GM13977 (cell line): ENCODE measurements around the gene NCKIPSD.

Experiments
- DNase-seq: peaks from one replicate; pipeline ENCODE4 v3.0.0; 2012; ENCODE audit warnings: low spot score
- in situ Hi-C: fragments of 300-500 bp; cut with MboI; formaldehyde crosslinking; loops from one replicate; pipeline ENCODE4 v1.12.0; 2022; ENCODE audit warnings: low sequenced_read_pairs, low pct_unique_long_range_greater_than_20kb, mixed read lengths, inconsistent platforms; ENCODE audit not compliant: unreplicated experiment
- TF ChIP-seq, protein P1 (sequence below): IDR thresholded peaks from 2 replicates; pipeline ENCODE4 v1.5.1; 2012; ENCODE audit warnings: mild to moderate bottlenecking, control low read depth; ENCODE audit not compliant: insufficient read depth; ENCODE audit errors: extremely low read depth, missing control alignments

NCKIPSD gene

DNA sequence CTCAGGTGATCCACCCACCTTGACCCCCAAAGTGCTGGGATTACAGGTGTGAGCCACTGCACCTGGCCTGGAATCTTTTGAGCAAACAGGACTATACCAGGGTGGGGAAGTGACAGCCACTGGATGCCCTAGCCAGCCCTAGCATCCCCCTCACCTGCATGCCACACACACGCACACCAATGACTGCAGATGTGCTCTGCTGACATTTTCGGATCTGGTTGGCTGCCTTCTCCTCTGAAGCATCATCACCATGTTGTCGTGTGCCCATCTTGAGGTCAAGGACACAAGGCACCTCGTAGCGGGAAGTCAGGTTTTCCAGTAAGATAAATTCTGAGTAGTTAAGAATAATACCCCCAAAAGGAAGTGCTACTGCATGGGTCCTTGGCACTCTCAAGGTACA is 3.7 kb upstream of the NCKIPSD start:
- TF ChIP-seq, protein P1, sequence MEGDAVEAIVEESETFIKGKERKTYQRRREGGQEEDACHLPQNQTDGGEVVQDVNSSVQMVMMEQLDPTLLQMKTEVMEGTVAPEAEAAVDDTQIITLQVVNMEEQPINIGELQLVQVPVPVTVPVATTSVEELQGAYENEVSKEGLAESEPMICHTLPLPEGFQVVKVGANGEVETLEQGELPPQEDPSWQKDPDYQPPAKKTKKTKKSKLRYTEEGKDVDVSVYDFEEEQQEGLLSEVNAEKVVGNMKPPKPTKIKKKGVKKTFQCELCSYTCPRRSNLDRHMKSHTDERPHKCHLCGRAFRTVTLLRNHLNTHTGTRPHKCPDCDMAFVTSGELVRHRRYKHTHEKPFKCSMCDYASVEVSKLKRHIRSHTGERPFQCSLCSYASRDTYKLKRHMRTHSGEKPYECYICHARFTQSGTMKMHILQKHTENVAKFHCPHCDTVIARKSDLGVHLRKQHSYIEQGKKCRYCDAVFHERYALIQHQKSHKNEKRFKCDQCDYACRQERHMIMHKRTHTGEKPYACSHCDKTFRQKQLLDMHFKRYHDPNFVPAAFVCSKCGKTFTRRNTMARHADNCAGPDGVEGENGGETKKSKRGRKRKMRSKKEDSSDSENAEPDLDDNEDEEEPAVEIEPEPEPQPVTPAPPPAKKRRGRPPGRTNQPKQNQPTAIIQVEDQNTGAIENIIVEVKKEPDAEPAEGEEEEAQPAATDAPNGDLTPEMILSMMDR, result no peak
- no peak for DNase-seq
- in situ Hi-C loops, result no loop called here

GRCh38 chr3:48688737-48689075 is 3.0 kb upstream of the NCKIPSD start:
- no peak for DNase-seq
- in situ Hi-C loops, result no loop called here
- TF ChIP-seq, protein P1, result no peak

DNA sequence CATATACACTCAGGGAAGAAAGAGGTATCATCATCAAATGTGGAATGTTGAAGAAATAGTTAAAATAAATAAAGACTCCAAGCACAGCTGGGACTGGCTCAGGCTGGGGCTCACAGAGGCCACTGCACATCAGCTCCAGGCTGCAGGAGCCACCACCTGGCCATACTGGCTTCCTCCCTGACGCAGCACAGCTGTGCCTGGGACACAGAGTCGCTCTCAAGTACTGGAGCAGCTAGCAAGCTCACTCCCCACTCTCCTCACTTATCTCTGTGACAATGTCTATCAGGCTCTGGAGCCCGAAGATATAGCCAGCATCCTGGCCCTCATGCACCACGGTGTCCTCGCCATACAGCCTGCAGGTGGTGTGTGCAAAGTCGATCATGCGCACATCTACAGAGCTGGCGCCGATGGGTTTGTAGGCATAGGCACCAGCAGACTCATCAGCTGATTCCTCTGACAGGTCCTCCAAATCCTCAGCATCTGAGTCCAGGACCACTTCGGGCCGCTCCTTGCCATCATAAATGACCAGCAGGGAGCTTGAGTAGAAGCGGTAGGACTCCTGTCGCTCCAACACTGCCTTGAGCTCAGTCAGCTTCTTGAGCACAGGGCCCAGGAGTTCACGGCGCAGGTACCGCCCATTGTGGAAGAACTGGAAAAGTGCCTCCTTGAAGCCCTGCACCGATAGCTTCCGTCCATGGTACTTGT is 2.5 kb upstream of the NCKIPSD start:
- in situ Hi-C loops, result no loop called here
- TF ChIP-seq, protein P1, result no peak
- DNase-seq, result no peak

- no peak for DNase-seq
- in situ Hi-C loops, result no loop called here
- TF ChIP-seq, protein P1, result no peak
These were observed 1.5 kb upstream of the NCKIPSD start for GRCh38 chr3:48687220-48687678.

DNA sequence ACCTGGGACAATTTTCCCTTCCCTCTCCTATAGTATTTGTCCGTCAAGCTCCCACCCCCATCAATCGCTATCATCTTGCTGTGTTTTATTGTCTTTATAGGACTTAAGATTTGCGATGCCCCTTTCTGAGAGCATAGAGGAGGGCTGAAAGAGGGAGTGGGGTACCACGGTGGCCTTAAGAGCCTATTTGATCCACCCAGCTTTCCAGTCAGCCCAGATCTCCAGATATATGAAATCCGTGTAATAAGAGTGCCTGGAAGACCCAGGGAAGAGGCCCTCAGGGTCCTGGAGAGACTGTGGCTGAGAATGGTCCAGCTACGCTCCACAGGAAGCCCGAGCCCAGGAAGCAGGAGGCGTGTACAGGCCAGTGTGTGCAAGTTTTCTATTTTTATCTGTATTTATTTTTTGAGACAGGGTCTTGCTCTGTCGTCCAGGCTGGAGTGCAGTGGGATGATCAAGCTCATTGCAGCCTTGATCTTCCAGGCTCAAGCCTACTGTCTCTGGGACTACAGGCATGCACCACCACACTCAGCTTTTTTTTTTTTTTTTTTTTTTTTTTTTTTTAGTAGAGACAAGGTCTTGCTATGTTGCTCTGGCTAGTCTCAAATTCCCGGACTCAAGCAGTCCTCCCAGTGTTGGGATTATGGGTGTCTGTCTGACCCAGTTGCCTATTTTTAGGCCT is 964 bp upstream of the NCKIPSD start:
- no peak for DNase-seq
- TF ChIP-seq, protein P1, result no peak
- in situ Hi-C loops, result no loop called here

- DNase-seq, result no peak
- in situ Hi-C loops, result no loop called here
- TF ChIP-seq, protein P1, result no peak
These were observed 467 bp downstream of the NCKIPSD start for GRCh38 chr3:48685293-48685602.
